BLaER1 (cell line): ENCODE measurements around the gene MAN1C1.

Experiments used
- H3K27ac ChIP-seq: shearing (Covaris generic); formaldehyde crosslinking; 2 replicates; pipeline ENCODE4 v1.8.1; 2022
- H3K27me3 ChIP-seq: shearing (Covaris generic); formaldehyde crosslinking; 2 replicates; pipeline ENCODE4 v1.8.1; 2022
- H3K36me3 ChIP-seq: shearing (Covaris generic); formaldehyde crosslinking; 2 replicates; pipeline ENCODE4 v1.8.1; 2022
- H3K4me1 ChIP-seq: shearing (Covaris generic); formaldehyde crosslinking; 2 replicates; pipeline ENCODE4 v1.8.1; 2022
- H3K4me2 ChIP-seq: shearing (Covaris generic); formaldehyde crosslinking; 2 replicates; pipeline ENCODE4 v1.8.1; 2022
- H3K4me3 ChIP-seq: shearing (Covaris generic); formaldehyde crosslinking; 2 replicates; pipeline ENCODE4 v1.8.1; 2022
- H3K9ac ChIP-seq: shearing (Covaris generic); formaldehyde crosslinking; 2 replicates; pipeline ENCODE4 v1.8.1; 2022
- H3K9me3 ChIP-seq: shearing (Covaris generic); formaldehyde crosslinking; 2 replicates; pipeline ENCODE4 v1.8.1; 2022
- H4K20me1 ChIP-seq: shearing (Covaris generic); formaldehyde crosslinking; 2 replicates; pipeline ENCODE4 v1.8.1; 2022
- Cebpa-rat ChIP-seq: shearing (Covaris generic); IDR thresholded peaks from 2 replicates; pipeline ENCODE4 v1.8.1; 2022

MAN1C1 gene

GRCh38 chr1:25782608-25783201 is 166.1 kb downstream of the MAN1C1 start:
- Histone ChIP-seq H4K20me1 (no peaks in the 10 kb centered on the region), H3K27me3 (no peaks in the 10 kb centered on the region), H3K9ac (no peak overlapping the region), H3K4me2 (no peak overlapping the region), H3K36me3 (no peaks in the 10 kb centered on the region), H3K9me3 (no peaks in the 10 kb centered on the region), H3K27ac (no peak overlapping the region), H3K4me1 (peaks cover 24% of the 10 kb centered on the region), H3K4me3 (no peak overlapping the region)
- no peak for TF ChIP-seq Cebpa-rat

GRCh38 chr1:25784575-25785051 is 168.0 kb downstream of the MAN1C1 start:
- H3K9me3 ChIP-seq = no peaks in the 10 kb centered on the region
- no peak for TF ChIP-seq Cebpa-rat
- no peaks in the 10 kb centered on the region for H3K36me3 ChIP-seq
- H3K9ac ChIP-seq = no peak overlapping the region
- no peak overlapping the region for H3K27ac ChIP-seq
- H3K4me3 ChIP-seq = no peak overlapping the region
- peaks cover 24% of the 10 kb centered on the region for H3K4me1 ChIP-seq
- no peaks in the 10 kb centered on the region for H3K27me3 ChIP-seq
- H3K4me2 ChIP-seq = no peak overlapping the region
- no peaks in the 10 kb centered on the region for H4K20me1 ChIP-seq

GRCh38 chr1:25785333-25786067 is 168.9 kb downstream of the MAN1C1 start:
- no peak for TF ChIP-seq Cebpa-rat
- Histone ChIP-seq H3K4me1 (peaks cover 24% of the 10 kb centered on the region), H3K27me3 (no peaks in the 10 kb centered on the region), H3K9me3 (no peaks in the 10 kb centered on the region), H3K36me3 (no peaks in the 10 kb centered on the region), H3K4me2 (no peak overlapping the region), H3K27ac (no peak overlapping the region), H3K9ac (no peak overlapping the region), H3K4me3 (no peak overlapping the region), H4K20me1 (no peaks in the 10 kb centered on the region)

- no peaks in the 10 kb centered on the region for H3K9me3 ChIP-seq
- peak overlapping the region; percentile 74 for H3K4me2 ChIP-seq
- no peaks in the 10 kb centered on the region for H3K36me3 ChIP-seq
- no peak overlapping the region for H3K27ac ChIP-seq
- H3K4me1 ChIP-seq = peaks cover 24% of the 10 kb centered on the region
- H3K4me3 ChIP-seq = no peak overlapping the region
- H3K9ac ChIP-seq = 0 out of 2 replicates have a peak overlapping the region, but pooled peaks have one; percentile 1
- H4K20me1 ChIP-seq = no peaks in the 10 kb centered on the region
- no peak for TF ChIP-seq Cebpa-rat
- H3K27me3 ChIP-seq = no peaks in the 10 kb centered on the region
These were observed 170.5 kb downstream of the MAN1C1 start for GRCh38 chr1:25786887-25787759.

- no peak overlapping the region for H3K27ac ChIP-seq
- H3K4me2 ChIP-seq = peak overlapping the region; percentile 74
- no peak overlapping the region for H3K4me3 ChIP-seq
- H3K9me3 ChIP-seq = no peaks in the 10 kb centered on the region
- peaks cover 24% of the 10 kb centered on the region for H3K4me1 ChIP-seq
- no peaks in the 10 kb centered on the region for H3K36me3 ChIP-seq
- no peaks in the 10 kb centered on the region for H4K20me1 ChIP-seq
- H3K27me3 ChIP-seq = no peaks in the 10 kb centered on the region
- no peak for TF ChIP-seq Cebpa-rat
- 0 out of 2 replicates have a peak overlapping the region, but pooled peaks have one; percentile 1 for H3K9ac ChIP-seq
These were observed 171.2 kb downstream of the MAN1C1 start for GRCh38 chr1:25787760-25788166.

GRCh38 chr1:25790472-25790871 is 173.9 kb downstream of the MAN1C1 start:
- no peaks in the 10 kb centered on the region for H3K9me3 ChIP-seq
- H3K36me3 ChIP-seq = no peaks in the 10 kb centered on the region
- no peak for TF ChIP-seq Cebpa-rat

GRCh38 chr1:25792115-25792514 is 175.5 kb downstream of the MAN1C1 start:
- no peaks in the 10 kb centered on the region for H3K27me3 ChIP-seq
- no peak for TF ChIP-seq Cebpa-rat
- H4K20me1 ChIP-seq = no peaks in the 10 kb centered on the region
- no peak overlapping the region for H3K4me3 ChIP-seq
- no peaks in the 10 kb centered on the region for H3K36me3 ChIP-seq
- H3K9me3 ChIP-seq = no peaks in the 10 kb centered on the region
- H3K27ac ChIP-seq = no peak overlapping the region
- H3K4me1 ChIP-seq = peaks cover 40% of the 10 kb centered on the region
- H3K4me2 ChIP-seq = no peak overlapping the region
- no peak overlapping the region for H3K9ac ChIP-seq

More at GRCh38 chr1:25790472-25790871, 173.9 kb downstream of the MAN1C1 start:
- H3K9ac ChIP-seq = no peak overlapping the region
- no peaks in the 10 kb centered on the region for H4K20me1 ChIP-seq
- H3K27ac ChIP-seq = no peak overlapping the region
- H3K4me1 ChIP-seq = peaks cover 38% of the 10 kb centered on the region
- H3K27me3 ChIP-seq = no peaks in the 10 kb centered on the region
- no peak overlapping the region for H3K4me3 ChIP-seq
- H3K4me2 ChIP-seq = no peak overlapping the region

GRCh38 chr1:25793585-25794170 is 177.1 kb downstream of the MAN1C1 start:
- Histone ChIP-seq H3K4me2 (peak overlapping the region; percentile 17), H3K9ac (no peak overlapping the region), H3K36me3 (no peaks in the 10 kb centered on the region), H3K4me1 (peaks cover 39% of the 10 kb centered on the region), H3K9me3 (no peaks in the 10 kb centered on the region), H3K27ac (no peak overlapping the region), H3K27me3 (no peaks in the 10 kb centered on the region), H4K20me1 (no peaks in the 10 kb centered on the region), H3K4me3 (no peak overlapping the region)
- no peak for TF ChIP-seq Cebpa-rat

GRCh38 chr1:25794325-25794724 is 177.7 kb downstream of the MAN1C1 start:
- H3K4me2 ChIP-seq = peak overlapping the region; percentile 17
- H3K36me3 ChIP-seq = no peaks in the 10 kb centered on the region
- no peaks in the 10 kb centered on the region for H3K9me3 ChIP-seq
- H3K27me3 ChIP-seq = no peaks in the 10 kb centered on the region
- H3K9ac ChIP-seq = no peak overlapping the region
- no peak overlapping the region for H3K4me3 ChIP-seq
- H3K4me1 ChIP-seq = peaks cover 45% of the 10 kb centered on the region
- no peak overlapping the region for H3K27ac ChIP-seq
- no peak for TF ChIP-seq Cebpa-rat
- no peaks in the 10 kb centered on the region for H4K20me1 ChIP-seq
